NT2/D1 (cell line): Measurements from ENCODE around the gene GDPD3.

Source experiments
- YY1 ChIP-seq: IDR thresholded peaks from 2 replicates; pipeline ENCODE4 v1.6.1; 2011; ENCODE audit not compliant: insufficient read length, insufficient read depth
- ZNF274 ChIP-seq: IDR thresholded peaks from 2 replicates; pipeline ENCODE4 v1.6.1; 2011; ENCODE audit warnings: mild to moderate bottlenecking, low read depth, low read length

- TF ChIP-seq YY1 (no peak), ZNF274 (no peak)
Measured at GRCh38 chr16:30115238-30115637, 1.9 kb upstream of the GDPD3 start.
